GM18517 (cell line): ENCODE measurements around the gene ATP6V0E1.
"Not testable (repeated sequence)": the region's sequence is repeated elsewhere in the genome, so short reads cannot be mapped to it uniquely, and the experiment has no call there.

ENCODE experiments used
- ATAC-seq: cut with Tn5 transposase; IDR thresholded peaks from one replicate; pipeline ENCODE4 v1.9.1; 2021; ENCODE audit warnings: mild to moderate bottlenecking, moderate library complexity; ENCODE audit not compliant: unreplicated experiment

ATP6V0E1 gene

DNA sequence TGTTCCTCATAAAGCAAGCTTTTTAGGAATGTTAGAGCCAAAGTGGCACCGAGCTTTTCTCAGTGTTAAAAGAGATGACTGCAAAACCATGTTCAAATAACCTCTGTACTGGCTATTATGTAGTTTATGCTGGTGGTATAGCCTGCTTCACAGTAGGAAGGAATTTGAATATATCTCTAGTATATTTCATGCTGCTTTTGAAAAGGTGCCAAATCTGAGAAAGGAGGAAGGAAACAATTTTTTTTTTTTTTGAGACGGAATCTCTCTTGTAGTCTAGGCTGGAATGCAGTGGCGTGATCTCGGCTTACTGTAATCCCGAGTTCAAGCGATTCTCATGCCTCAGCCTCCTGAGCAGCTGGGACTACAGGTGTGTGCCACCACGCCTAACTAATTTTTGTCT is 86.1 kb downstream of the ATP6V0E1 start:
- ATAC-seq: no peak

DNA sequence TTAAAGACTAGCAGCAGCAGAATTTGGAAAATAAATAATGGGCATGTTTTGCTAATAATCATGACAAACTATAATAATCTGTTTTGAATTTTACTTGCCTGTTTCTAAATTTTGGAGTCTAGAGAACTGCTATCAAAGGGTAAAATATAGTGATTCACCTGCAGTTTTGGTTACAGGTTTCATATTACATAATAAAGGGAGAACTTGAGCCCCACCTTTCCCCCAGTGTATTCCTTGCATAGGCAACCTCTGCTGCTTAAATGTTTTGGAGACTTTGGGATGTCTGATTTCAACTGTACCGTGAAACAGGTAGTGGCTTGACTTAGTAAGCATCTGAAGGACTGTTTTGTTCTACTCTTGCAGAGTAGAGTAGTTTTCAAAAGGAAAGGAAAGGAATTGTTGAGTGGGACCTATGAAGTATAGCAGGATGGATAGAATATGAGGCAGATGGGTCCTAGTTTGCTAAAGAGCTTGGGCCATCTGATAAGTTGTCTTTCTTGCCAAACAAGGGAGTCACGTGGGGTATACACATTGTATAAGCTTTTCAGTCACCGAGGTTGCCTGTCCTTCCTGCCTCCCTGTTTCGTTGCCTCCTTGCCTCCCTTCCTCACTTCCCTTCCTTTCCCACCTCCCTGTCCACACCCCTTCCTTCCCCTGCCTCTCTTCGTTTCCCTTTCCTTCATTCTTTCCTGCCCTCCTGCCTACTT is 91.7 kb downstream of the ATP6V0E1 start:
- no peak for ATAC-seq

DNA sequence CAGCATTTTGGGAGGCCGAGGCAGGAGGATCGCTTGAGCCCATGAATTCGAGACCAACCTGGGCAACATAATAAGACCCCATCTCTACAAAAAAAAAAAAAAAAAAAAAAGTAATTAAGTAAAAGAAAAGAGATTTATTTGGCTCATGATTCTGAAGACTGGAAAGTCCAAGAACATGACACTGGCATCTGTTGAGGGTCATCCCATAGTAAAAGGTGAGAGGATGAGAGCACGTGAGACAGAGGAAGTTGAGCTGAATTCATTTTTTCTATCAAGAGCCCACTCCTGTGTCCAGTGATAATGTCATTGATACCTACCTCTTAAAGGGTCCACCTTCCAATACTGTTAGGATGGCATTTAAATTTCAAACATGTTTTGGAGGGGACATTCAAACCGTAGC is 92.4 kb downstream of the ATP6V0E1 start:
- no peak for ATAC-seq

DNA sequence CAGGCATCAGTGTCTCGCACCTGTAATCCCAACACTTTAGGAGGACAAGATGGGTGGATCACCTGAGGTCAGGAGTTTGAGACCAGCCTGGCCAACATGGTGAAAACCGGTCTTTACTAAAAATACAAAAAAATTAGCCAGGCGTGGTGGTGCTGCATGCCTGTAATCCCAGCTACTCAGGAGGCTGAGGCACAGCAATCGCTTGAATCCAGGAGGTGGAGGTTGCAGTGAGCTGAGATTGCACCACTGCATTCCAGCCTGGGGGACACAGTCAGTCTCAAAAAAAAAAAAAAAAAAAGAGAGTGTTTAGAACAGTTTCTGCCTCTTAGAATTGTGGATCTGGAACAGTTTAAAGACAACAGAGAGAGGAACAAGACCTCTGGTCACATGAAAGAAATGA is 92.9 kb downstream of the ATP6V0E1 start:
- not testable (repeated sequence) for ATAC-seq

DNA sequence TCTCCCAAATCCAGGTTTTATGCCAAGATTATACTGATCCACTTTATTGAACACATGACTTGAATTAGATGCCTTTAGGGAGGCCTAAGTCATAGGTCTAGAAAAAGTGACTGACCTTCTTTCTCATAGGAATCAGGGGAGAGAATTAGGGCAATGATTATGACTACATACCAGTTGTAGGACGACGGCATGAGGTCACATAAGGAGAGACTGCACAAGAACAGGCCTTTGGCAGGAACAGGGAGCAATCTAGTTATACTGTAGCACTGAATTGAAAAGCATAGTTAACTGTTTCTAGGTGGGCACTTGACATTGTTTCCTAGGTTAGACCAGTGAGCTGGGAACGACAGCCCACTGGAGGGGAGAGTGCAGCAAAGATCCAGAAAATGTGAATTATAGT is 95.3 kb downstream of the ATP6V0E1 start:
- no peak for ATAC-seq
